HG03064 (cell line): Measurements from ENCODE around the gene LSG1.

Experiments used
- ATAC-seq: cut with Tn5 transposase; IDR thresholded peaks from one replicate; pipeline ENCODE4 v1.9.1; 2021; ENCODE audit warnings: low read depth; ENCODE audit not compliant: unreplicated experiment

LSG1 gene

GRCh38 chr3:194671900-194672808, at the start of gene LSG1:
Gene LSG1 (minus strand): TSS chr3:194672191. CDS start chr3:194672162, 29 bp downstream.
- ATAC-seq, result peak; percentile 84

- no peak for ATAC-seq
Observed at GRCh38 chr3:194720048-194720447, 48.1 kb upstream of the LSG1 start.

GRCh38 chr3:194718079-194718478, 46.1 kb upstream of the LSG1 start:
- no peak for ATAC-seq

DNA sequence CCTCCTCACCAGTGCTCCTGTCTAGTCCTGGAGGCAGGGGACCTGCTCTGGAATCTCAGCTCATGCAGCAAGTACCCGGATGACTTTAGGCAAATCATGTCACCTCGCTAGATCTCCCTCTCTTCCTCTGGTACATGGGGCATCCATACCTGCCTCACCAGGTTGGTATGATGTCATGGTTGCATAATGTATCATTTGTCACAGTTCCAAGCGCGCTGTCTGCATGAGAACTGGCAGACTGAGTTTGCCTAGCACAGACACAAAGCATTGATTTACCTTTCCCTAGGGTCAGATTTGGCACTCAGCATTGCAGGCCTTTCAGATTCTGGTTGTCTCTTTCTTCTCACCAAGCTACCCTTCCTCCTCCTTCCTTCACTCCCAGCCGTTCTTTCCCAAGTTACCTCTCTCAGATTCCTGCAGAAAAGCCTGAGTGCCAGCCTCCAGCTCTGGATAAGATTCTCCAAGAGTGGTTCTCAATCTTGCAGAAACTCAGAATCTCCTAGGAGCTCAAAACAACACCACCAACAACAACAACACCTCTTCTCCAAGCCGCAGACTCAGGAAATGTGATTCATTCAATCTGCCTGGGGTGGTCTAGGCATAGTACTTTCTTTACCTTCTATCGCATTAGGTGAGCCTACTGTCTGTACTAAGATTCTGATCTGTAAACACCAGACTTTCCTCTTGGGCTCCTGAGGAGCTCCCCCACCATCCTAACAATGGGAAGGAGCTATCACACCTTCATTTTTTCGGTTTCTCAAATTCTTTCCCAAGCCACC, 43.2 kb upstream of the LSG1 start:
- no peak for ATAC-seq

GRCh38 chr3:194714564-194714963, 42.6 kb upstream of the LSG1 start:
- ATAC-seq, result no peak

GRCh38 chr3:194714137-194714455, 42.1 kb upstream of the LSG1 start:
- no peak for ATAC-seq

DNA sequence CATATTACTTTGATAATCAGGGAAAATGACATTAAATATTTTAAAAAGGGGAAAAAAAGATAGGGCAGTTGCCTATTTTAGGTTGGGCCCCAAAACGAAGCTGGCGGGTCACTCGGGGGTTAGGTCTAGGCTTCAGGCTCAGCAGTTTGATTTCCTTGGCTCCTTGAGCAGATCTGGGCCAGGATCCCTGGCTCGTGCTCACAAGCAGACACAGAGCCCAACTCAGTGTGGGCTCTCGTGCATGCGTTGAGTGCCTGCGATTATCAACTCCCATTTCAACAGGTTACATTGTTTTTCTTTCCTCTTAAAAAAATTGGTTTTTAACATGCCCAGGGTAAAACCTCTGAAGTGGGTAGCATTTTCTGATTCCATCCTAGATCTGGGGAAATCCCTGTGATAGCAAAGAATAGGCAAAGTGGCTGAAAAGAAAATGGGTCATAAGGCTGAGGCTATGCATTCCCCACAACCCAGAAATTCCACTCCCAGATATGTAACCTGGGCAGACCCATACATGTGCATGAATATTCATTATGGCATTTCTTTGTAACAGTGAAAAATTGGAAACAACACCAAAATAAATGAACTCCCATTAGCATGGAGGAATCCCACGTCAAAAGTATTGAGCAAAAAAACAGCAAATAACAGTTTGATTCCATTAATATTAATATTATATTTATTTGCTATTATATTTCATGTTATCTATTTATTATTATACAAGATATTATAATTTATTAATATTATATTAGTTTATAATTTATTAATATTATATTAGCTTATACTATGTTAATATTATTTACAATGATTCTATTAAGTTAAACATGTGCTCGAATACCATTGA, 41.5 kb upstream of the LSG1 start:
- no peak for ATAC-seq

DNA sequence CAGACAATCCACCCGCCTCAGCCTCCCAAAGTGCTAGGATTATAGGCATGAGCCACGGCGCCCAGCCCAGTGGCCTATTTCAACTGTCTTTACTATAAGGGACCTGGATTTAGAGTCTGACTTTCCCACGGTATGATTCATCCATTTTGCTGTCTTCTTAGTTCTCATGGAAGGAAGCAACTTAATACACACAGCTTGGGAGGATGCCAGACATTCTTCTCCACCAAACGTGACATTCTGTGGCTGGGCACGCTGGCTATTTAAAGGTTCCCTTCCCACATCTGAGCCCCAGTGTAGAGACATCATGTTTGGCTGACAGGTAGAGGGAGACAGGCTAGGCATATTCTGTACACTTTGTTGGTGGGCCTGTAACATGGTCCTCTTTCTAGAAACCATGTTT, 39.9 kb upstream of the LSG1 start:
- ATAC-seq, result no peak

GRCh38 chr3:194711286-194711685, 39.3 kb upstream of the LSG1 start:
- no peak for ATAC-seq

GRCh38 chr3:194707147-194707540, 35.2 kb upstream of the LSG1 start:
- no peak for ATAC-seq

DNA sequence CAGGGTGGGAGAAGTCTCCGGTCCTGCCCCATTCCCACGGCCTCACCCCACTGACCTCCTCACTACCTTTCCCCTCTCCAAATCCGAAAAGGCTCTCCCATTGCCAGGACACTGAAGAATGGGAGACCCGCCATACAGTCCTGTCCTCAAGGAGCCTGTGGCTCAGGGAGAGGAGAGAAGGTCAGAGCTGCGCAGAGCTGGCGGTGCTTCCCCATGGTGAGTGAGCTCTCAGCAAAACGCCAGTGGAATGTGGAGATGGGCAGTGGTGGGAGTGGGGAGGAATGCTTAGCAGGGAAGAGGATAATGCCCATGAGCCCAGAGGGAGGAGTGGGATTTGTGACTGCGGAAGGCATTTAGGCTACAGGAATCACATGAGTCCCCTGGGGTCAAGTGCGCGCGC, 33.8 kb upstream of the LSG1 start:
- no peak for ATAC-seq

GRCh38 chr3:194705227-194705626, 33.2 kb upstream of the LSG1 start:
- ATAC-seq, result no peak

GRCh38 chr3:194702545-194702944, 30.6 kb upstream of the LSG1 start:
- no peak for ATAC-seq

DNA sequence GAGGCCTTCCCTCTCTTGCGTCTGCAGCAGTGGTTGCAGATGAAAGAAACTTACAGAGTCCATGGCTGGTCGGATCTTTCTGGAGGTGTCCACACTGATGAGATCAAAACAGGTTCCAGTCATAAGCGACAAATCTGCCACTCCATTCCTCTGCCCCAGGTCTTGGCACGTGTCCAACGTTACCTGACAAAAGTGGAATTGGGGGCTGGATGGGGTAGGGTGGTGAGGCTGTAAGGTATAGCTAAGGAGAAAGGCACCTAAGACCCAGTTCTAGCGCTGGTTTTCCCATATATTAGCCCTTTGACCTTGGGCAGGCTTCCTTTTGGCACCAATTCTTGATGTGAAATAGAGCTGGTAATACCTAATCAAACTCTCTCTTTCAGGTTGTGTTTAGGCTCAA, 24.7 kb upstream of the LSG1 start:
- ATAC-seq, result no peak

DNA sequence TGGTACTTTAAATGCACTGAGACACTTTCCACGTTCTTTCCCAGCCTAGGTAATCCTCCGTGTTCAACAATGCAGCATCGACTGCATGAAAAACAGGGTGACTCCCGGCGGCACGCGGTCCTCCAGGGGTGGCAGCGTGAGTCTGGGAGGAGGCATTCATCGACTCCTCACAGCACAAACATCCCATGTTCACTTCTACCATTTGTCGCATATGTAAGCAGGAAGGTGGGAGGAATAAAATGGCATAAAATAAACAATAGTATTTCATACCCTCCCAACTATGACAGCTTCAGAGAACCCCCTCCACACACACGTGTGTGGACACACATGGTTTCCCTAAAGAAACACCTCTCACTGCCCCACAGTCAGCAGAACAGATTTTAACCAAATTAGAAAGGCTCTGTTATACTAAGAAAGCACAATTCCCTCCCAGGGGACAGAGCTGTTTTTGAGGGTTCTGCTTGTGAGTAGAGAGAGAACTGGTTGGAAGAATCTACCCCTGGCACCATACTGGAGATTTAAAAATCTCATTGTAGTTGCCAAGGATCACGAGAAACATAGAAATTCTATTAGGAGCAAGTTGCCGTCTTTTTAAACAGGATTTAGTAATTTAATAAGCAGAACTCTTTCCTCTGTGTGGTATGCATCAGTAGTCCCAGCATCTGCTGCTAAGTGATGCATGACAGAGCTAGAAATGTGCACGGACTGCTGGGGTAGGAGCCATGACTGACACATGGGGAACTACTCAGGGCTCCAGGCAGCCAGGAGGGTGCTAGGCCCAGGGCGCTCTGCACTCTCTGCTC, 19.7 kb upstream of the LSG1 start:
- peak; percentile 77 for ATAC-seq

GRCh38 chr3:194690501-194691372, 18.7 kb upstream of the LSG1 start:
- ATAC-seq, result no peak

GRCh38 chr3:194689493-194689944, 17.5 kb upstream of the LSG1 start:
- ATAC-seq, result no peak

DNA sequence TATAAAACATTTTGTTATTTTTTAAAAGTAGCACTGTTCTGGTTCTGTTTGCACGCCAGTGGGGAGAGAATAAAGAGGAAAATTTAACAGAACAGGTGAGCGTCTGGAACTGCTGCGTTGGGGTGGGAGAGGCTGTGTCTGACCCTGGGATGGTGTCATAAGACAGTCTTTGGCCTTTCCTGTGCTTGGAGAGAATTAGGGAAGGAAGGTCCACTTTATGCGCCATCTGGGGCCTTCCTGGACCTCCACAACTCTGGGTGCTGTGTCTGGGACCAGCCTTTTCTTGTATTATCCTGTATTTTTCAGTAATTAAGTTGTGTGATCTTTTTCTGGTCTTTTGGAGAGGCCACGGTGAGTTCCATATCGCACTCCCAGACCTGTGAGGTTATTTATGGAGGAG, 17.0 kb upstream of the LSG1 start:
- no peak for ATAC-seq

- no peak for ATAC-seq
Observed at GRCh38 chr3:194688200-194688740, 16.3 kb upstream of the LSG1 start.
